ENCODE data around the gene CADPS.
"Not testable (repeated sequence)": the region's sequence is repeated elsewhere in the genome, so short reads cannot be mapped to it uniquely, and the experiment has no call there.

The CADPS gene

GRCh38 chr3:62586356-62586755, 288.9 kb downstream of the CADPS start:
- DNase-seq, result no peak

- no peak for DNase-seq
Observed at GRCh38 chr3:62585861-62586260, 289.4 kb downstream of the CADPS start.

GRCh38 chr3:62584636-62585035, 290.6 kb downstream of the CADPS start:
- DNase-seq, result no peak

DNA sequence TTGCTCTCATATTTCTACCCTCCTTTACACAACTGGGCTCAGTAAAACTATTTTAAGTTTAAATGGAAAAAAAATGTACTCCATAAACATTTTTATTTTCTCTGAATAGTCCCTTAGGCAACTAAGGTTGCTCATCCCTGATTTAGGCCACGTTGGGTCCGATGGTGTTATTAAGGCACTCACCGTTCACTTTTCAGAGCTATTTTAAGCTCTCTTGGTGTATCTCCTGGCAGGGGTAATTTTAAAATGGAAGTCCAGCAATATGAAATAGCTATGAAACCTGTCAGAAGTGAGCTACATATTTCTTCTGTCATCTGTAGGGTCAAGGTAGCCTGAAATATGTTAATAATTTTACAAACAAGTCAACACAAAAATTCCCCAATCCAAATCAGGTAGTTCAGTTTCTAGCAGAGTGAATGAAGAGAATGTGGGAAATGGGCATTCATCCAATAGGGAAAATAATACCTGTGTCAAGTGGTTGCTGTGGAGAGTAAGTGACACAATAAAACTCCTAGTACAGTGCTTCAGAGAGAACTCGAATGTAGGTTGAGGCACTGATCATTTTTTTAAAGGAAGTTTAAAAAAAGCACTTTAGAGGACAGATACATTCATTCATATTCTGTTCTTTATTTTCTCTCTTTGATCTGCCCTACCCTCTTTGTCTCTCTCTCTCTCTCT, 292.6 kb downstream of the CADPS start:
- no peak for DNase-seq

DNA sequence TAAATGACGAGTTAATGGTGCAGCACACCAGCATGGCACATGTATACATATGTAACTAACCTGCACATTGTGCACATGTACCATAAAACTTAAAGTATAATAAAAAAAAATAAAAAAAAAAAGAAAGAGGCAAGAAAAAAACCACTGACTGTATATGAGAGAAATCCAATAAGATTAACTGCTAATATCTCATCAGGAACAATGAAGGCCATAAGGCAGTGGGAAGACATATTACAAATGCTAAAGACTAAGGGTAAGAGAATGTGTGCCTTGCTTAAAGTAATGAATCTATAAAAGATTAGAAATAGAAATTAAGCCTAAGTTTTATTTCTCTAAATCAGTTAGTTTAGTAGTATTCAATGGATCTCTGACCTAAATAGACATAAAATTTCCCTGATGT, 294.7 kb downstream of the CADPS start:
- not testable (repeated sequence) for DNase-seq

DNA sequence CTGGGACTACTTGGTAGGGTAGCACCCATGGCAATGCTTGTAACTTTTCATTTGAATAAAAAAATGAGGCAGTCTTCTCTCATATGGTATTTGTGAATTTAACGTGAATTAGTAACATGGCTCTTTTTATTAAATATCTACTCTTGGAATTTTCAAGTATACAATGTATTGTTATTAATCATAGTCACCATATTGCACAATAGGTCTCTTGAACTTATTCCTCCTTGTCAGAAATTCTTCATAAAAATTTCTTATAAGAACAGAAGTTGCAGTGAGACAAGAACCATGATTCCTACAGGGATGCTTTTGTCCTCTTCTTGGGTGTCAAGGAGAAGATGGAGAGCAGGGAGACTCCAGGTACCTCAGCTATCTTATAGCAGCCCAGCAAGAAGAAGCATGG, 298.1 kb downstream of the CADPS start:
- DNase-seq, result no peak

DNA sequence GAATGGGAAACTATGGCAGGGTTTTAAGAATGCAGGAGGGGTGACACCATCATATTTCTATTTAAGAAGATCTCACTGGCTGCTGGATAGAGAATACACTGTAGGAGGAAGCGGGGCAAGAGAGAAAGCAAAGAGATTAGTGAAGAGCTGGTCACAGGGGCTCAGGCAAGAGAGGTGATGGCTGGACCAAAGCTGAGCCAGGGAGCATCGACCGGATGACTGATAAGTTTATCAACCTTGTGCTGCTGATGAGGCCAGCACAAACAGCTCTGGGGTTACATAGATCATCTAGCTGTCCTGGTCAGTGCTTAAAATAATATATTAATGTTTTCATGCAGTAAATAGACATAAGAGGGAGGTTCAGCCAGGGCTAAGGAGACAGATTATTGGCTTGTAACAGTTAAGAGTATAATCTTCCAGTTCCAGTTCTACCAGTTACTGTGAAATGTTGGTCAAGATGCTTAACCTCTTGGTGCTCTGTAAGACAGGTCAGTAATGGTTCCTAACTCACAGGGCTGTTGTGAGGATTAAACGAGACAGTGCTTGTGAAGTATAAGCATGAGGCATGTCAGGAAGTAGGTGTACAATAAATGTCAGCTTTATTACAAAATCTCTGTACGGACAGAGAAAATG, 300.8 kb downstream of the CADPS start:
- no peak for DNase-seq

DNA sequence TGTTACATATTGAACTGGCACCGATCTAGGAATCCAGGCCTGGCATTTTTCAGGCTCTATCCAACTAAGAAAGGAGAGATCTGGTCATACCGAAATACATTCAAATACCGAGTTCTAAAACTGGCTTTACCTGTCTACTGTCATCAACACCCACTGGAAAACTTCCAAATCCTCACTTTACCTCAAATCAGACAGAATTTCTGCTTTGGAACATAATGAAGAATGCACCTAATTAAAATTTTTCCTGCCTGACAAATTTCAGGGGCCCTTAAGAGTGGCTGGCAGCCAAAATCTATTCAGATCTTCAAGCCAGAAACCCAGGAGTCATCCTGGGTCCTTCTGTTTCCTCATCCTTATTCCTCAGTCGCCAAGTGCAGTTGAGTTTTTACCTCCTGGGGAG, 303.3 kb downstream of the CADPS start:
- DNase-seq, result no peak

GRCh38 chr3:62570888-62571287, 304.3 kb downstream of the CADPS start:
- DNase-seq, result no peak

DNA sequence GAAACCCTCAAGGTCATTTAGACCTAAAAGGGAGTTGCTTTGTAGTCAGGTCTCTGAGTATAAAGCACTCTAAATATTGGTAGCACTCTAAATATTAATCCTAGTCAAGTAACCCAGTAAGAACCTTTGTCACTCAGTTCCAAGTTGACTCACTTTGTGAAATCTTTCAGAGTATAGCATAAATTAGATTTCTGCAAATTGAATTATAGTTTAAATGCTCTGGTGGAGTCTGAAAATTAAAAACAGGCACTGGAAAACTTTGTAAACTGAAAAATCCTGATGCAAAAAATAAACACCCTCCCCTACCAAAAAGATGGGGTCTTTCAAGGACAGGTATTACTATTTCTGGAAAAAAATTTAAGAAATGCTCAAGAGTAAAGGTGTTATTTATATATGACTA, 305.6 kb downstream of the CADPS start:
- DNase-seq, result no peak

DNA sequence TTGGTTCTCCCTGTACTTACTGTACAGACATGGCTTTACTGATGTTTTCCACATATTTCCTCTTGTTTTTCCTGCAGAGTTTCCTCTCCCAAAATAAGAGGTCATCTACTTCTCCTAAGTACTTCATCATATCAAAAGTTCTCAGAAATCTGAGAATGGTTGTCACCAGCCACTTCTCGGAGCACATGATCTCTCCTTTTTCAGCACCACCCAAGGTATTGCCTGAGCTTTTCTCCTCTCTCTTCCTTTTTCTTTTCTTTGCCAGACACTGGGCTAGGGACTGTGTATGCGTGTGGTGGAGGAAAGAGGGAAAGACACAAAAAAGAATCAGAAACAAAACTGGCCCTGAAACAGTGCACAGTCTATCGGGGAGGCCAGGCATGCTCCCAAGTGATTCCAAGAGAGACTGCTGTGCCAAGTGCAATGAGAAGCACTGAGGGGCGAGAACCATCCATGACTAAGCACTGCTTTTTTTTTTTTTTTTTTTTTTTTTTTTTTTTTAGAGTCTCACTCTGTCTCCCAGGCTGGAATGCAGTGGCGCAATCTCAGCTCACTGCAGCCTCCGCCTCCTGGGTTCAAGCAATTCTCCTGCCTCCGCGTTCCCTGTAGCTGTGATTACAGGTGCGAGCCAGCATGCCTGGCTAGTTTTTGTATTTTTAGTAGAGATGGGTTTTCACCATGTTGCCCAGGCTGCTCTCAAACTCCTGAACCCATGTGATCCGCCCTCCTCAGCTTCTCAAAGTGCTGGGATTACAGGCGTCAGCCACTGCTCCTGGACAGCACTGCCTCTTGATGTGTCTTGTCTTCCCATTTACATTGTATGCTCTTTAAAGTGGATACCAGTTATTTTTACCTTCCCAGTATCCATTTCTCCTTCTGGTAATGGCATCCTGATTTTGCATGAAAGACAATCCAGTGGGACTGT, 307.9 kb downstream of the CADPS start:
- no peak for DNase-seq

GRCh38 chr3:62566022-62566557, 309.1 kb downstream of the CADPS start:
- DNase-seq, result no peak

DNA sequence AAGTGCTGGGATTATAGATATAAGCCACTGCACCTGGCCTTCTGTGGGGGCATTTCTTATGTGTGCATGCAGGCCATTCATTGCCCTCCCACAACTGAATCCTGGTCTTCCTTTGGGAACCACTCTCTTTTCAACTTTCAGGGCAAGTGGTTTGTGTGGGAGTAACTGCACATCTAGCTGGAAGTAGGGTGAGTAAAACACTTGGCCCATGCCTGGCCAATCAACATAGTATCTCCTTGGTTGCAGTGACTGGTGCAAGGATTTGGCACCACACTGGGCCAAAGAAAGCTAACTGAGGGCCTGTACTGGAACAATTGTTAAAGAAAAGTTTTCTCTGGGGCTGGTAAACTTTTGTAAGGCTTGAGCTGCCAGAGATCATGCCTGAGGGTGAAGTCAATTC, 312.6 kb downstream of the CADPS start:
- no peak for DNase-seq

GRCh38 chr3:62562017-62562416, 313.2 kb downstream of the CADPS start:
- no peak for DNase-seq

GRCh38 chr3:62559831-62560445, 315.3 kb downstream of the CADPS start:
- no peak for DNase-seq

GRCh38 chr3:62558549-62559112, 316.6 kb downstream of the CADPS start:
- no peak for DNase-seq

DNA sequence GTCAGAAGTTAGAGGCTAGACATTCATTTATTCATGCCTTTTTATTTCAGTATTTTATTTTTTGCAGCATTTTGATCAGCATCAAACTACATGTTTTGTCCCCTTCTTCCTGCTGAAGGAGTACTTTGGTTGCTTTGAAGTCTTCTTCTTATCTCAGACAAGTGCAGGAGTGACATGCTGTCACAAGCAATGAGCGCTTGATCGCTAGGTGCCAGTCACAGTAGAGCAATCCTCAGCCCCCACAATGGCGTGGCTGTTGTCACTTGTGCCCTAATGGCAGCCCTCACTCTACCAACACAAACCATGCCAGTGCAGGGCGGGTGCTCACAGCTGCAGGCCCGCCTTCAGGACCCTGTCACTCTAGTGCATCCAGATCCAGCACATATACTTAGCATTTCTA, 317.2 kb downstream of the CADPS start:
- DNase-seq, result no peak

- DNase-seq, result no peak
Observed at GRCh38 chr3:62557450-62557849, 317.8 kb downstream of the CADPS start.

DNA sequence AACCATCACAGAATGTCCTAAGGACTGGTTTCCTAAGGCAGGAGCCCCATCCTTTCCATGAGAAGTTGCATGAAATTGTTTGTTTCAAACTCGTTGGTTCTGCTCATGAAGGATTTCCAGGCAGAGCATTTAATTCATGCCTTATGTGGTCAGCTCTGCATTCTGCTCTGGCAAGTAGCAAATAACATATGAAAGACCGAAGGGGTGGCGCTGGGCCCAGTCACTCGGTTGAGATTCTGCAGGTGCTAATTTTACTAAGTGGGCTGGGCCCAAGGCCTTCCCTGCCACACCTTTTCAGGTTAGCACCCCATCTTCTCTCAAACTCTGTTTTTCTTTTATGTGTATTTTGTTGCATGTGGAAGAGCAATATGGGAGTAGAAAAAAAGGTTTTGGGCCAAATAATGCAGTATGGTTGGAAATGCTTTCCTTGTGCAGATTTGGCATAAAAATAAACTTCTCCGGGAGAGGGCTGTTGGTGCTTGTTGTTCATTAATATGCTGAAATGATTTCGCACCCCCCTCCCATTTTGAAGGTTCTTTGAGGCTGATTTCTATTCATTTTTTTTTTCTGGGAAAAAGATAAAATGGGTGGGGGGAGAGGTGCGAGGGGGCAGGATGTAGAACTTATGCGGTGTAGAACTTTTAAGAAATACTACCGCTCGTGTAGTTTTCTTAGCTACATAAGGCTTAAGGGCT, 318.9 kb downstream of the CADPS start:
- no peak for DNase-seq

GRCh38 chr3:62554264-62554799, 320.9 kb downstream of the CADPS start:
- DNase-seq, result no peak

DNA sequence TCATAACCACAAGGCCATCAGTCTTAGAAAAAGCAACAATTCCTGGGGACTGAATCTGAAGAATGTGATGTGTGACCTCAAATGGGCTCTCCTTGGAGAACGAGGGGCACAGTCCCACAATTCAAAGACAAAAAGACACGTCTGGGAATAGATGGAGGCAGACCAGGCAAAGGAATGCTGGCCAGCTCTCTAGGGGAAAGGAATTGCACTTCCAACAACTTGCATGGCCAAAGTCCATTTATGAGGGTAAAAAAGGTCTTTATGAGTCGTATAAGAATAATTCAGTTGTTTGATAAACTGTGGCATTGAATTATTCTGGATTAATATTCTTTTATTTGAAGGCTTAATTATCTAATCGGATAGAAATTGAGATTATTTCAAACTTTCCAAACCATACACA, 321.4 kb downstream of the CADPS start:
- no peak for DNase-seq

DNA sequence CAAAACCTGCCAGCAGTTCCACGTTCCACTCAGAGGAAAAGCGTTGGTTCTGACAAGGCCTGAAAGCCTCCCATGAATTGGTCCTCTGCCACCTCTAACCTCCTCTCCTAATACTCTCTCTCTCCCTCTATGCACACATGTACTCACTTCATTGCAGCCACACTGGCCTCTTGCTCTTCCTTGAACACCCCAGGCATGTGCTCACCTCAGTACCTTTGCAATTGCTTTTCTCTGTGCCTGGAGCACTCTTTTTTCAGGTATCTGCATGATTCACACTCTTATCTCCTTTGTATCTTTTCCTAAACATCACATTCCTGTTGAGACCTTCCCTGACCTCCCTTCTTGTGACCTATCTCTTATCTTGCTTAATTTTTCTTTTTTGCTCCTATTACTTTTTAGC, 323.7 kb downstream of the CADPS start:
- DNase-seq, result no peak

Data from GOT3 (cell line).